B cell (primary cell): ENCODE data around the gene RBPJ.

ENCODE experiments used
- EZH2 ChIP-seq: IDR thresholded peaks from 2 replicates; pipeline ENCODE4 v1.6.1; 2012; ENCODE audit warnings: borderline replicate concordance, low read depth, mild to moderate bottlenecking, moderate library complexity, low read length; ENCODE audit not compliant: insufficient read depth, poor library complexity, severe bottlenecking
- TF ChIP-seq, protein P1 (sequence below): fragments of 200-600 bp; IDR thresholded peaks from one replicate; pipeline ENCODE4 v1.8.0; 2022; ENCODE audit warnings: antibody characterized with exemption, mild to moderate bottlenecking

DNA sequence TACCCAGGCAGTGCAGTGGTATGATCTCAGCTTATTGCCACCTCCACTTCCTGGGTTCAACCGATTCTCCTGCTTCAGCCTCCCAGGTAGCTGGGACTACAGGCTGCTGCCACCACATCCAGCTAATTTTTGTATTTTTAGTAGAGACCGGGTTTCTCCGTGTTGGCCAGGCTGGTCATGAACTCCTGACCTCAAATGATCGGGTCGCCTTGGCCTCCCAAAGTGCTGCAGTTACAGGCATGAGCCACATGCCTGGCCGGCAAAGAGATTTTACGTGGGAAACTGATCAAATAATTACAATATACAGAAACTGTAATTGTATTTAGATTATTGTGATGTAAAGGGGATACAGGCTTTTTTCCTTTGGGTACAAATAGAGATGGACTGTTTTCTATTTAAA is 33.7 kb downstream of the RBPJ start:
- TF ChIP-seq, protein P1, sequence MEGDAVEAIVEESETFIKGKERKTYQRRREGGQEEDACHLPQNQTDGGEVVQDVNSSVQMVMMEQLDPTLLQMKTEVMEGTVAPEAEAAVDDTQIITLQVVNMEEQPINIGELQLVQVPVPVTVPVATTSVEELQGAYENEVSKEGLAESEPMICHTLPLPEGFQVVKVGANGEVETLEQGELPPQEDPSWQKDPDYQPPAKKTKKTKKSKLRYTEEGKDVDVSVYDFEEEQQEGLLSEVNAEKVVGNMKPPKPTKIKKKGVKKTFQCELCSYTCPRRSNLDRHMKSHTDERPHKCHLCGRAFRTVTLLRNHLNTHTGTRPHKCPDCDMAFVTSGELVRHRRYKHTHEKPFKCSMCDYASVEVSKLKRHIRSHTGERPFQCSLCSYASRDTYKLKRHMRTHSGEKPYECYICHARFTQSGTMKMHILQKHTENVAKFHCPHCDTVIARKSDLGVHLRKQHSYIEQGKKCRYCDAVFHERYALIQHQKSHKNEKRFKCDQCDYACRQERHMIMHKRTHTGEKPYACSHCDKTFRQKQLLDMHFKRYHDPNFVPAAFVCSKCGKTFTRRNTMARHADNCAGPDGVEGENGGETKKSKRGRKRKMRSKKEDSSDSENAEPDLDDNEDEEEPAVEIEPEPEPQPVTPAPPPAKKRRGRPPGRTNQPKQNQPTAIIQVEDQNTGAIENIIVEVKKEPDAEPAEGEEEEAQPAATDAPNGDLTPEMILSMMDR, result no peak
- TF ChIP-seq EZH2, result no peak
